Measurements from ENCODE around the gene COBL.
"Not testable (repeated sequence)": the region's sequence is repeated elsewhere in the genome, so short reads cannot be mapped to it uniquely, and the experiment has no call there.

The COBL gene

DNA sequence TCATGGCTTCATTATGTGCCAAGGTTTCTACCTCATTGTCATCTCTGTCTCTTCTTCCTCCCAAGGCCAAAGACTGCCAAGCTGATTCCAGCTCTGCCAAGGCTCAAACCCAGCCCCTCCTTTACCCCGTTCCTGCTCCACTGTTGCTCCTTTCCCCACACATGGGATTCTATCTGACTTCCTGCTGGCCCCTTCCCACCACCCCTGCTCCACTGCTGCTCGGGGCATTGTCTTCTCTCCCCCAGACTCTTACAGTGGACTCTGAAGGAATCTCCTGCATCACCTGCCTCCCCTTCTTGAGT is 86.3 kb downstream of the COBL start:
- DNase-seq: no peak

DNA sequence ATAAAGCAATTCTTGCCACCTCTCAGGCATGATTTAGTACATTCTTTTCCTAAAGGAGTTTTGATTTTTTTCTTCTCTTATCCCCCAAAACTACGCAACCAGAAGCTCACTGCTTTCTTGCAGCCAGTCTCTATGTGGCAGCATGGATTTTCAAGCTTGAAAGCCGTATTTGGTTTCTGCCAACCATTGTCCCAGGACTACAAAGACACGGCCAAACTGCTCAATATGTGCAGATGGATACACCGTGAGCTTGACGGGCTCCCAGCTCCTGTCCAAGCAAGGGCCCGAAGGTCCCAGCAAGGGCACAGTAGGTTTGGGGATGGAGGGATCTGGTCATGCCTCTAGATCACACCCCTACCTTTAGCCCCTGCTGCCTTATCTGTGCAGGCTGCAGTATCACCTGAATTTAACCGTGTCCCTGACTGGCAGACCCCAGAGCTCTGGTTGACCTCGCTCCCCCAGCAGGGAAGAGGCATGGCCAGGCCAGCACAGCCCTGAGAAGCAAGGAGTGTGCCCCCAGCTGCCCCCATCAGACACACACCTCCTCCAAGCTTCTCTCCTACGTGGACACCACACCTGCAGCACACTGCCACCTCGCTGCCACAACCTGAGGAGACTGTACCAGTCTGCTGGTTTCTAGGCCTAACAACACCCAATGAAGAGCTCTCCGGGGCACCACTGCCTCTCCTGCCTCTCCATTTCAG is 86.8 kb downstream of the COBL start:
- DNase-seq: no peak

DNA sequence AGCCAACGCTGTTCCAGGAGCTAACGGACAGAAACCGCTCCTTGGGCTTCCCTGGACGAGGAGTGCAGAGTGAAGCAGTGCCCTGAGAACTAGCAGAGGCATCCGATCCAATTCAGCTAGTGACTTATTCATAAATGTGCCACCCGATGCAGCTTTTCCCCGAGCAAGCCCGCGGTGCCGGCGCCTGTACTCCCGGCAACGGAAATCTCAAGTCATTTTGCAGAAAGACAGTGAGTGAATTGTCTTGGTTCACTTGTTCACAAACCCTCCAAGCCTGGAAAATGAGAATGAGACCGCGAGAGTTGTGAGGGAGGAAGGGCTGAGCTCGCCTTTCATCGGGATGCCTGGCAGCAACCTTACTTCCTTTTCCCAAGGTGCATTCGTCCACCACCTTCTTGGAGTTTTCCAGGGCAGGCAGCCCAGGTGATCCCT is 87.5 kb downstream of the COBL start:
- DNase-seq: peak in 1 of 3 experiments; percentile 15

DNA sequence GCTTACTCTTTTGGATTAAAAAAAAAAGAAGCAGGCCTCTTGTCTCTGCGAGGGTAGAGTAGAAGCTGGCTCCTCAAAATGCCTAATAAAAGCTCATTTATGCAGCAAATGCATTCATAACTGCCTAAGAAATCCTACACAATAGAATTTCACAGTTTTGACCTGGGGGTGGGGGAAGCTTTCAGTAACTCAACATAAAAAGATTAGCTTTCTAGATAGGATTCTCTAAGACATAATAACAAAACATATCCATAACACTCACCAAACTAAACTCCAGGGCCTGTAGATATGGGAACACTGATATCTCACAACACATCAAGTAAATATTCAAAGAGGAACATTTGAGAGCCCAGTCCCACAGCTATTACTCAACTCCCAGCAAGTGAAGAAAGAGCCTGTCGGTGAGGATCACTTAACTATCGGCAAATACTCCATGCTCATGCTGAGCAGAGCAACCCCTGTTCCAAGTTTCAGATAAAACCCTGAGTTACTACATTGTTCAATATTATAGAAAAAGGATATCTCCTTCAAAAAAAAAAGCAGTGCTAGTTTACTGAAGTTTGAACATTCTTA is 88.1 kb downstream of the COBL start:
- no peak for DNase-seq

DNA sequence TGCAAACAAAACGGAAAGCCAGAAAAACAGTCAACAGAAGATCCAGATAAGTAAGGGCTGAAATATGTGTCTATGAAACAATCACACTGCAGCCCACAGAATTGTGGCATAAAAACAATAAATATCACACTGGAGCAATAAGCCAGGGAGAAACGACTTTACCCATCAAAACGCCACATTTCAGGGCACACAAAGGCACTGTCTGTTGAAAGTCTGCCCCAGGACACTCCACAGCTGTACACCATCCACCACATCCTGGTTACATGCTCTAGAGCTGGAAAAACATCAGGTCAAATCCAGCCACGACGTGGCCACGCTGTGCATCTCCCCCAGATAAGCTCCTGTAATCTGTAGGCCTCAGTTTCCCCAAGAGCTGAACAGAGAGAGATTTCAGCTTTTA is 88.7 kb downstream of the COBL start:
- no peak for DNase-seq

DNA sequence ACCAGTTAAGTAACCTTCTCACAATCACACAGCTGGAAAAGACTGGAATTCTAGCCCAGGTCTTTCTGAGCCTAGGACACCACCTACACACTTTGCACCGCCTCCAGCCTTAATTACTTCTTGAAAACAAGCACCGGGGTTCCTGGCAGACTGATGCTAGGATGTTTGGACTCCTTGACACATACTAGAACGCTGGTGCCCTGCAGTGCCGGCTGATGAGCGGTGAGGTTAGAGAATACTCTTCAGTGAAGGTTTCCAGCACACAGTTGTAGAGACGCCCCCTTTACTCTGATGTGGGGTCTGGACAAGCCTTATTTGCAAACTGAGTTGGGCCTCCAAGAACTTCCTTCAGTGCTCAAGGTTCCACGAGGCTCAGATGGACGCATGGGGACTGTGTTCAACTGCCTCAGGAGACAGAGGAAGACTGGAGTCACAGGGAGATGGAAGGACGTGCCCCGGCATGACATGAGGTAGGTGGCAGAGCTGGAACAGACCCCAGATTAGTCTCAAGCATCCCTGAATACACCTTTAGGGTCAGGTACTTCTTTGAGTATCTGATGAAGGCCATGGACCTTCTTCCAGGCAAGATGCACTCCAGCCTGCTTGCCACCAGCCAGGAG is 89.6 kb downstream of the COBL start:
- no peak for DNase-seq

DNA sequence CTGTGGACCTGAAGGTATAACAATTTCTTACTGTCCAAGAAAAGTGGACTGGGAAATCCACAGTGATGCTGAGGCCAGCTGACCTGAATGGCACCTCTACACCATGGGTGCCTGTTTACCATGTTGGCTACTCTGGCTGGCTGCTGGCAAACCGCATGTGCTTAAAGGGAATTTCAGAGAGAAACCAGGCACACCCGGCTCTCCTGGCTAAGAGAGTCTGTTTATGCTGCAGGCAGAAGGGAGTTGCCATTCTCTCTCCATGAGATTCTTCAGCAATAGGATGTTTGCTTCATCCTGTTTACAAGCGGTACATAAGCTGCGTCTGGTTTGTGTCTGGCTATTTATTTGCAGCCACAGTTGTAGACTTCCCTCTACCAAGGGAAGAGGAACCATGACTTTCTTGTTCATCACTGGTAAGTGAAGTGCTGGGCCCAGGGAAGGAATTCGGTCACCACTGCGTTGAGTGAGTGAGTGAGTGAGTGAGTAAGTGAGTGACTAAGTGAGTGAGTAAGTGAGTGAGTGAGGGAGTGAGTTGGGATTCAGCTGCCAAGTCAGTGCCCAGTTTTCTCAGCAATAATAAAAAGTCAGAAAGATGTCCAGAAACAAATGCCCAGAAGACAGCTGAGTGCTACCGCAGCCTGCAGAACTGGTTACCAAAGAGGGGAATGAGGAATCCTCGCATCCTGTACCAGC is 90.4 kb downstream of the COBL start:
- peak in 1 of 3 experiments; percentile 11 for DNase-seq

DNA sequence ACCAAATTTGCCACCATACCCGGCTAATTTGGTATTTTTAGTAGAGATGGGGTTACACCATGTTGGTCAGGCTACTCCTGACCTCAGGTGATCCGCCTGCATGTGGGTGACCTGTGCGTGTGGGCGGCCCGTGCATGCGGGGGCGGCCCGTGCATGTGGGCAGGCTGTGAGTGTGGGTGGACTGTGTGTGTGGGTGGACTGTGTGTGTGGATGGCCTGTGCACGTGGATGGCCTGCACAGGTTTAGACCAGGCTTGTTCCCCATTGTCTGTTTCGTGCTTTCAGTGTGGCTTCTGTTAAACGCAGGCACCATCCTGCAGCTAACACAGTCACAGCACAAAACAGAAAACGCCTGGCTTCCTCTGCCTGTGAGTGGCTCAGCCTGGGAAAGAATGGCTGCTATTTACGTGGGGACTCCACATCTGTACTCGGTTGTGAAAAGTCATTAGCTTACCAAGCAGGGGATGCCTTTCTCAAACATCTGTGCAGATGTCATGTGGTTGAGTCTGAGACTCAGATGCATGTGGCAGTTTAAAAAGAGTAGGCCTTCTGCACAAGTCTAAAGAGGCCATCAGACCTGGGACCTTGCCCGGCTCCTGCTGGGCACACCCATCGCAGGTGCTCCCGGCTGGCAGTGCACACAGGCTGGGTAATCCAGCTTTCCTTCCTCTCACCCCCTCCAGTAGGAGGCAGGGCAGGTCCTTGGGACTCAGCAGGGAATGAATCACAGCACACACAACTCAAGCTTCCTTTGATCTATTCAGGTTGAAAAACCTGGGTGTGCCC is 91.6 kb downstream of the COBL start:
- peak in 1 of 3 experiments; percentile 74 for DNase-seq

DNA sequence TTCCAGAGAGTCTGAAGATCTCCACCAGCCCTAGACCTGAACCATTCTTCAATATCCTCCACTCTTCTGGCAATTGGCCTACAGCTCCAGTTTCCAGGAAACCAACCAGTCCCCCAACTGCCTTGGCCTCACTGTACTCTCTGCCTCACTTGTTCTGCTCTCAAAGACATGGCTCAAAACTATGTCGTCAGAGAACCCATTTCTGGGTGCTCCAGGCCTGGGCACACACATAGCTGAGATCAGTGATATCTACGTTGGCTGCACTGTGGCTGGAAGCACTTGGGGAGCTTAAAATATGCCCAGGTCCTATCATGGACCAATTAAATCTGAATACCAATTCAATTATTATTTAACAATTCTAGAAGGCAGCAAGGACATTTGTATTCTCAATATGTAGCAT is 93.1 kb downstream of the COBL start:
- DNase-seq: no peak

DNA sequence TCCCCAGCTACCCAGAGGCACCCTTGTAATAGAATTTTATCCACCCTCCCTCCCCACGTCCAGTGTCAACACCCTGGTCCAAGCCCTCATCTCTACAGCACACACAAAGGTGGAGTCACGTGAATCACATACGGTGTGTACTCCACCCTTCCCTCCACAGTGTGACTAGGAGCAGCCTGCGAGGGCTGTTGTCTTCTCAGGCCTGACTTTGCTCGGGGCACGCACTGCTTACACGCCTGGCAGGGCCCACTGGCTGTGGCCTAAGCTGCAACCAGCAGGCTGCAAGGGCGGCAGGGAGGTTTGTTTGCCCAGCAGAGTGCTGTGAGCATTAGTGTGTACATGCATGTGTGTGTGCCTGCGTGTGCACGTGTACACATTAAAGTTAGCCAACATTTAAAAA is 93.7 kb downstream of the COBL start:
- no peak for DNase-seq

DNA sequence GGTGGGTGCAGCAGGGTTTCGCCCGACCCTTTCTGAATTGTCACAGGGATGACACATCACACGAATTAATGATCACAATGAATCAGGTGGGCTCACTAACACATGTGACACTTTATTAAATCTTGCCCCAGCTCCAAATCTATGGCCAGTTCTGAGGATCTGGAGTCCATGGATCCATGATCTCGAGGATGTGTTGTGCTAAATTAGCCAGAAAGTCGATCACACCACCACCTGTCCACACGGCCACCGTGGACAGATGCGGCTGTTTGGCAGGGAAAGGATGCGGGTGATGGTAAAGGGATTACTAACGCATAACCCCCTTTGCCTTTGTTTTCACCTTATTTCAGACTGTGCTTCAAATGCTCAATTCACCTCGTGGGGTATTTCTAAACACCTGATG is 96.4 kb downstream of the COBL start:
- DNase-seq: no peak

DNA sequence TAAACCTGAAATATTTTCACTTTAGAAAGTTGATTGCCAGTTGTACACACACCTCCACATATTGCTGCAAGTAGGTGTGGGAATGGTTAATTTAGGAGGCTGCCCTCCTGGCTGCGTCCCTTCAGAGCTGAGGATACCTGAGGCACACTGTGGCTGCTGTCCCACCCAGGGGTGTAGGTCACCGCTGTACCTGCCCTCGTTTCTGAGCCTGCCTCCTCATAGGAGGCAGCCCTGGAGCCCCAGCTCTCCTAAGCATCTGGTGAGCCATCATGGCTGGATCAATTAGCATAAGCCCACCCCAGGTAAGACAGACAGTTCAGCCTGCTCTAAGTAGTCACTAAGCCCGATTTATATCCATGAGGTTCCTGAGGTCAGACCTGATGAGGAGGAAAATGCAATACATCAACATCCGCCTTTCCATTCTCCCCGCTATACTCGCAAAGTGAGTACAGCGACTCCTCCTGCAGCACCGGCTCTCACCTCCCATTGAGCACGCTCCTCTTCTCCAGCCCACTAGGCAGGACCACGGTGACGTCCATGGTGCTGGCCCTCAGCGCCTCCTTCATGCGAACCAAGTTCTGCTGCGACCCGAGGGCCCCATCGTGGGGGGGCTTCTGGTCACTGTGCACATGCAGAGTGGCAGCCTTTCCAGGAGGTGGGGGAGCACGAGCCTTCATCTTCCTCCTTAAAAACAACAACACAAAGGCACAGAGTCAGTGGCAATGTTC is 97.2 kb downstream of the COBL start:
- no peak for DNase-seq

DNA sequence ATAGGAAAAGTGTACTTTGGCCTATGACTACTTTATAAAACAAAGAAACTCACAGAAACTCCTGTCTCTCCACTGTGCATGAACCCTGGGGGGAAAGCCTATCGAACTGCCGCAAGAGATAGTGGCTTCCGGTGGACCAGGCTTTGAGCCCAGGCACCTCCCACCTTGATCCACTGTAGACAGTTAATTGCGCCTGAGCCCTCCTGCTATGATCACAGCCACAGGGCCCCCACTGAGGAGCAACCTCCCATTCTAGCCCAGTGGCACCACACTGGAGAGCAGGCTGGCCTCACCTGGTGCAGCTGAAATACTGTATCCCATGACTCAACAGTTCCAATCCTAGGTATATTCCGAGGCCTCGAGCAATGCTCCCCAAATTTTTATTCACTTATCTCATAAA is 98.8 kb downstream of the COBL start:
- DNase-seq: no peak

DNA sequence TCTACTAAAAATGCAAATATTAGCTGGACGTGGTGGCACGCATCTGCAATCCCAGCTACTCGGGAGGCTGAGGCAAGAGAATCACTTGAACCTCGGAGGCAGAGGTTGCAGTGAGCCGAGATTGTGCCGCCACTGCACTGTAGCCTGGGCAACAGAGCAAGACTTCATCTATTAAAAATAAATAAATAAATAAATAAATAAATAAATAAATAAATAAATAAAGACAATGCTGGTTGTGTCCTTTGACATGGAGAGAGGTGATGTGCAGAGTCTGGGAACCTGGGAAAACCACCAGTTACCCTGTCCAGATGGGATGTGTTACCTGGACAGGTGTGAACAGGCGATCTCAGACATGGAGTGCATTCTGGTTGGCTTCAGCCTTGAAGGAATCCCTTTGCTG is 102.5 kb downstream of the COBL start:
- no peak for DNase-seq

DNA sequence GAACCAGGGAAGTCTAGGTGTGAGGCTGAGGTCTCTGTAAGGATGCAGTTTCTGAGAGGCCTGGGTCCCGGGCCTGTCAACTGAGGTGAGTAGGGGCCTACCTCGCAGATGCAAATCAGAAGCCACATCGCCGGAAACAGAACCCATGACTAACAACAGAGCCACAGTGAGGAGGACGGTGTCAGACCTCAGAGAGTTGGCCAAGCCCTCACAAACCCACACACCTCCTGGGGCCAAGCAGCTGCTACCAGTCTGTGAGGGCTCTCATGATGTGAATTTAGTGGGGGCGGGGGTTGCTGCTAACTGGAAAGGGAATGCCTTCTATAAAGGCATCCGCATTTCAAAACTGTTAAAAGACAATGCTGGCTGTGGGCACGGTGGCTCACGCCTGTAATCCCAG is 103.0 kb downstream of the COBL start:
- no peak for DNase-seq

DNA sequence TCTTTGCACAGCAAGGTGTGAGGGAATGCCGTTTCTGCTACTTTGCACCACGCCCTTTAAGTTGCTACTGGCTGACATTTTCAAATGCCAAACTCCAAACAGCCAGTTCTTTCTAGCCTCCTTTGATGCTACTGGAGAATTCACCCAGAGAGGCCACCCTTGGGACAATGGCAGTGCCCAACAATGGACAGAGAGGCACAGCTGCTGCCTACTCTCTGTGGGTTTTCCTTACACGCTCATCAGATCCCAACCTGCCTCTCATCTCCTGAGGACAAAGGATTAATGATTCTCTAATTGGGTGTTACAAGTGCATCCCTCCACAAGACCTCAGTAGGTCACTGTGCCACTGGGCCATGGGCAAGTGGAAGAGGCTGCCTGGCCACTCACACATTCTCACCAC is 105.8 kb downstream of the COBL start:
- no peak for DNase-seq

DNA sequence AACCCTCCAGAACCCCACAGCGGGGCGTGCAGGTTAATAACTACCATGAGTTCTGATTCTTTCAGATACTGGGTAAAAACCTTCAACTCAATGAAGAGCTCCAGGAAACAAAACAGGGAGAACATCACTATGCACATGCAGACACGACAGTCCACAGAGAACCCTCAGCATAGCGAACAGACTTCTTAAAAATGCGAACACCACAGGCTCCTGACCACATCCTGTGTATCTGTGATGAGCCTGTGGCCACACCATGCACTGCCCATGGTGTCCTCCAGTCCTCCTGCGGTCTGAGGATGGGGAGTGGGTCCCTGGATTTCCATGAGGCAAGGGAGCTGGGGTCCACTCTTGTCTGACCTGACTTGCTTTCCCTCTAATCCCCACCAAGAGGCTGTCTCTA is 107.2 kb downstream of the COBL start:
- DNase-seq: no peak

DNA sequence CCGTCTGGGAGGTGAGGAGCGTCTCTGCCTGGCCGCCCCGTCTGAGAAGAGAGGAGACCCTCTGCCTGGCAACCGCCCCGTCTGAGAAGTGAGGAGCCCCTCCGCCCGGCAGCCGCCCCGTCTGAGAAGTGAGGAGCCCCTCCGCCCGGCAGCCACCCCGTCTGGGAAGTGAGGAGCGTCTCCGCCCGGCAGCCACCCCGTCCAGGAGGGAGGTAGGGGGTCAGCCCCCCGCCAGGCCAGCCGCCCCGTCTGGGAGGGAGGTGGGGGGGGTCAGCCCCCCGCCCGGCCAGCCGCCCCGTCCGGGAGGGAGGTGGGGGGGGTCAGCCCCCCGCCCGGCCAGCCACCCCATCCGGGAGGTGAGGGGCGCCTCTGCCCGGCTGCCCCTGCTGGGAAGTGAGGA is 108.5 kb downstream of the COBL start:
- DNase-seq: not testable (repeated sequence)

DNA sequence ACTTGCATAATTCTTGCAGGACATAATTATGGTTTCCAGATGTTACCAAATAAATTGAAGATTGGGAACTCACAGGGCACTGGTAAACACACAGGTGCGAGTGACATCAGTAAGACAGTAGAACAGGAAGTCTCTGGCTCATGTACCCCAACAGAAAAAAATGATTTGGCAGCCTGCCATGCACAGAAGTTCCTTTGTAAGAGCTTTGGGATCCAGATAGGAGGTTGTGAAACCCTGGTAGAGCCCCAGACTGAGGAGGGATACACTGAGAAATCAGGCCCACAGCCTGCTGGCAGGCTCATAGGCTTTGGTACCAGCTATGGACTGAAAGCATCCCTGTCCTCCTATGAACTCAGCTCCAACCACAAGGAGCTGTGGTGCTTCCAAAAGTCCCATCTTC is 118.0 kb downstream of the COBL start:
- DNase-seq: no peak

DNA sequence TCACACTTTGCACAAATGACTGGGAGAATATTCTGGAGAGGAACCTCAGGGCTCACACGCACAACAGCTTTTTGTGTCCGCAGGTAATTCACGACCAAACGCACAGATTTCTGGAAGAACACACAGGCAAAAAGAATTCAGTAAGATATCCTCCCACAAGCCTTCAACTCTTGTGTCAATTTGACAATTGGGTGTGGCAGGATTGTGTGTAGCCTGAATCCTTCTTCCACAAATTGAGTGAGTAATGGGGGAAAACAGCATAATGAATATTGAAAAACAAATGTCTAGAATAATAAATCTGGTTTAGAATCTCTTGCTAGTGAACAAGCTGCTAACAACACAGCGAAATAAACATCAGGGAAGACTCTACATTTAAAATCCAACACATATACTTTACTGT is 125.6 kb downstream of the COBL start:
- no peak for DNase-seq

DNA sequence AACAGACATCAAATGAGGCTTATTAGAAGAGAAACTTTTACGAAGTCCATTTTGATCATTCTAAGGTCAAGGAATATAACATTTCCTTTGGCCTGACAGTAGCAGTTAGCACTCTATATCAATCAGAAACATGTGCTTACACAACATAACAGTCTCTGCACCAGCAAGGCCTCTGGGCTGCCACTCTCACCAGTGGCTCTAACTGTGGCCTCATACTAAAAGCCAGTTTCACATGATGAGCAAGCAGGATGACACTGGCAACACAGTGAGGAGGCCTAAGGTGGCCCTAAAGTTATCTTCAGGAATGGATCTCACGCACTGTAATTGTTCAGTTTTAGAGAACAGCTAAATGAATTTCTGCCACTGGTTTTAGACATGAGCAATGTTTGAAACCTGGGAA is 126.8 kb downstream of the COBL start:
- DNase-seq: no peak

DNA sequence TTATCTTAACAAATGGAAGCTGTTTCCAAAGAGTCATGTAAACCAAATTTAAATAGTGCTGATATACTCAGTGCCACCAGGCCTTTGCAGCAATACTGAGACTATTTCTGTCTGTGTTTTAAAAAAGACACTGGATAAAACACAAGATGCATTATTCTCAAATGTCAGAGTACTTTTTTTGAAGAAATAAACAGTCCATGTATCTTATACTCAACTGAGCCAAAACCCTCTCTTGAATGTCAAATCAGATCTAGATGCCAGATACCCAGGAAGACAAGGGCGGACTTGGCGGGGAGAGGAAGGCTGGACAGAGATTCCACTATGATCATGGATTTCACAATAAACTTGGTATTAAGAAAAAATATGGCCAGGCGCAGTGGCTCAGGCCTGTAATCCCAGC is 127.6 kb downstream of the COBL start:
- DNase-seq: no peak

DNA sequence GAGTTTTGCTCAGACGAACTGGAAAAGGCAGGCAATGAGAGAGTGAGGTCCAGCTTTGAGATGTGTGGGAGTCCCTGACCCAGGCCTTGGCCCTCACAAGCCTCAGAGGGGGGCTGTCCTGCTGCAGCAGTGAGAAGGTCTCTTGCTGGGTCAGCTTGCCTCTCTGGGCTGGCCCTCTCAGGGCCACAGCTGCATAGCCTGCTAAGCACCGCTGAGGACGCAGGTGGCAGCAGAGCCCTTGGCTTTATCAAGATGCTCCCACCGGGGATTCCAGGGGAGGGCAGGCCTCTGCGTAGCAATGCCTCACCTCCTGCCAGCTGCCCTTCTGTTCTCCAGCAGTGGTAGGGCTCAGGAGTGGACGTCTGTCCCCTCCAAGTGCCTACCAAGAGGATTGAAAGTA is 128.7 kb downstream of the COBL start:
- DNase-seq: no peak

All from NCI-H1417 (cell line).